ENCODE data around the gene GPR89A.
"Not testable (repeated sequence)": the region's sequence is repeated elsewhere in the genome, so short reads cannot be mapped to it uniquely, and the experiment has no call there.

Gene GPR89A

GRCh38 chr1:145601593-145601992, 6.2 kb upstream of the GPR89A start:
- no peak overlapping the region for H2AFZ ChIP-seq (ENCODE audit: low read length)
- no peaks in the 10 kb centered on the region for H3K9me3 ChIP-seq (ENCODE audit: insufficient read depth, low read depth, low read length)
- no peak overlapping the region for H3K4me2 ChIP-seq (ENCODE audit: low read depth, low read length, poor library complexity, severe bottlenecking)
- no peaks in the 10 kb centered on the region for H3K9me2 ChIP-seq (replicated peaks; ENCODE audit: low read depth, low read length)
- H3K4me3 ChIP-seq (ENCODE audit: low read length, poor library complexity, severe bottlenecking) = no peak overlapping the region
- H4K20me1 ChIP-seq (ENCODE audit: insufficient read depth, low read length, poor library complexity, severe bottlenecking) = no peaks in the 10 kb centered on the region
- no peaks in the 10 kb centered on the region for H3K4me1 ChIP-seq (ENCODE audit: insufficient read depth, low read length, poor library complexity, severe bottlenecking)
- no peaks in the 10 kb centered on the region for H3K27me3 ChIP-seq (ENCODE audit: insufficient read depth, low read length, poor library complexity, severe bottlenecking)
- no peaks in the 10 kb centered on the region for H3K36me3 ChIP-seq (ENCODE audit: insufficient read depth, low read length)
- no peak overlapping the region for H3K9ac ChIP-seq (ENCODE audit: low read depth, low read length, poor library complexity, severe bottlenecking)
- TF ChIP-seq CTCF (conservative IDR thresholded peaks at IDR 0.05; ENCODE audit: low read length) (no peak), EZH2phosphoT487 (IDR thresholded peaks at IDR 0.05; ENCODE audit: borderline replicate concordance) (no peak)
- no peaks in the 10 kb centered on the region for H3K79me2 ChIP-seq (ENCODE audit: insufficient read depth, low read length)
- H3F3A ChIP-seq (ENCODE audit: low read depth) = no peaks in the 10 kb centered on the region

DNA sequence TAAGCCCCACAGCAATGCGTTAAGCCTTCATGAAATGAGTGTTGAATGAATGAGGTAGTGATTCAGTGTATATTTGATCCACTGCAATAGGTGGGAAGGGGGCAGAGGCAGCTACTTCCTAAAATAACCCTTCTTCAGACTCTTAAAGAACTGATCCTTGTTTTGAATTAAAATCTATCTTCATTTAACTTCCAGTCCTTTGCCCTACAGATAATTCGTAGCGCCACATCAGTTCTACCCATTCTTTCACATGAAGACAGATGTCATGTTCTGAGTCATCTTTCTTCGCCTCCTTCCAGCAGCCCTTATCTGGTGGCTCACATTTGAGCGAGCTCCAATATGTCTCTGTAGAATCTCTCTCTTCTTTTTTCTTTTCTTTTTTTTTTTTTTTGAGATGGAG, 948 bp upstream of the GPR89A start:
- H3F3A ChIP-seq (ENCODE audit: low read depth); H3K27me3 ChIP-seq (ENCODE audit: insufficient read depth, low read length, poor library complexity, severe bottlenecking); H3K9me3 ChIP-seq (ENCODE audit: insufficient read depth, low read depth, low read length); H2AFZ ChIP-seq (ENCODE audit: low read length); H3K4me1 ChIP-seq (ENCODE audit: insufficient read depth, low read length, poor library complexity, severe bottlenecking); H3K4me2 ChIP-seq (ENCODE audit: low read depth, low read length, poor library complexity, severe bottlenecking); H3K4me3 ChIP-seq (ENCODE audit: low read length, poor library complexity, severe bottlenecking); H3K9ac ChIP-seq (ENCODE audit: low read depth, low read length, poor library complexity, severe bottlenecking); H3K9me2 ChIP-seq (replicated peaks; ENCODE audit: low read depth, low read length); H4K20me1 ChIP-seq (ENCODE audit: insufficient read depth, low read length, poor library complexity, severe bottlenecking); H3K36me3 ChIP-seq (ENCODE audit: insufficient read depth, low read length): not testable (repeated sequence)
- peaks cover 21% of the 10 kb centered on the region for H3K79me2 ChIP-seq (ENCODE audit: insufficient read depth, low read length)

- H3K9me3 ChIP-seq (ENCODE audit: insufficient read depth, low read depth, low read length); H3K4me3 ChIP-seq (ENCODE audit: low read length, poor library complexity, severe bottlenecking): not testable (repeated sequence)
These were observed 499 bp upstream of the GPR89A start for GRCh38 chr1:145607289-145607688.

DNA sequence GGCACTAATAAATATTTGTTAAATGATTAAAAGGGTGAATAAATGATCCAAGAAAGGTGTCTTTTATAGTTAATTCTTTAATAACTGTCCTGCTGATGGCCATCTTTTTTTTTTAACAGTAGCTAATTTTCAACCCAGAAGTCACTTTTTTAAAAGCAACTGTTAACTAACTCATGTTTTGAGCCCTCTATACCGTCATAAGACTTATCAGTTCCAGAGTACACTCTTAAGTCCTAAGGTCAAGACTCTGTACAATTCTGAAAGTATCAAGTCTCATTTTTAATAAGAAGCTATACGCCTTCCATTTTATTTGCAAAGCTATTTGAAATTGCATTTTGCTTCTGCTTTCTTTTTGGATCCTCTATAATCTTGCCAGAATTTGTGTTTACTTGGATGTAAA, 3.0 kb downstream of the GPR89A start:
- not testable (repeated sequence) for H3K9me2 ChIP-seq (replicated peaks; ENCODE audit: low read depth, low read length); H2AFZ ChIP-seq (ENCODE audit: low read length); H3F3A ChIP-seq (ENCODE audit: low read depth); H3K4me1 ChIP-seq (ENCODE audit: insufficient read depth, low read length, poor library complexity, severe bottlenecking); H3K27me3 ChIP-seq (ENCODE audit: insufficient read depth, low read length, poor library complexity, severe bottlenecking); H3K36me3 ChIP-seq (ENCODE audit: insufficient read depth, low read length); H3K9me3 ChIP-seq (ENCODE audit: insufficient read depth, low read depth, low read length); H4K20me1 ChIP-seq (ENCODE audit: insufficient read depth, low read length, poor library complexity, severe bottlenecking)
- peaks cover 21% of the 10 kb centered on the region for H3K79me2 ChIP-seq (ENCODE audit: insufficient read depth, low read length)
- peak overlapping the region; percentile 46 for H3K9ac ChIP-seq (ENCODE audit: low read depth, low read length, poor library complexity, severe bottlenecking)
- H3K4me3 ChIP-seq (ENCODE audit: low read length, poor library complexity, severe bottlenecking) = peak overlapping the region; percentile 36
- peak overlapping the region; percentile 80 for H3K4me2 ChIP-seq (ENCODE audit: low read depth, low read length, poor library complexity, severe bottlenecking)

More at GRCh38 chr1:145607289-145607688, 499 bp upstream of the GPR89A start:
- not testable (repeated sequence) for H3K9me2 ChIP-seq (replicated peaks; ENCODE audit: low read depth, low read length); H4K20me1 ChIP-seq (ENCODE audit: insufficient read depth, low read length, poor library complexity, severe bottlenecking); H3K27me3 ChIP-seq (ENCODE audit: insufficient read depth, low read length, poor library complexity, severe bottlenecking); H3K4me2 ChIP-seq (ENCODE audit: low read depth, low read length, poor library complexity, severe bottlenecking); H3K9ac ChIP-seq (ENCODE audit: low read depth, low read length, poor library complexity, severe bottlenecking); H3K4me1 ChIP-seq (ENCODE audit: insufficient read depth, low read length, poor library complexity, severe bottlenecking); H3F3A ChIP-seq (ENCODE audit: low read depth); H3K36me3 ChIP-seq (ENCODE audit: insufficient read depth, low read length); H2AFZ ChIP-seq (ENCODE audit: low read length)
- peaks cover 21% of the 10 kb centered on the region for H3K79me2 ChIP-seq (ENCODE audit: insufficient read depth, low read length)

GRCh38 chr1:145620073-145620472, 12.3 kb downstream of the GPR89A start:
- H3K9me3 ChIP-seq (ENCODE audit: insufficient read depth, low read depth, low read length); H3K4me3 ChIP-seq (ENCODE audit: low read length, poor library complexity, severe bottlenecking); H3K9ac ChIP-seq (ENCODE audit: low read depth, low read length, poor library complexity, severe bottlenecking); H3K4me2 ChIP-seq (ENCODE audit: low read depth, low read length, poor library complexity, severe bottlenecking); H3K27me3 ChIP-seq (ENCODE audit: insufficient read depth, low read length, poor library complexity, severe bottlenecking); H3F3A ChIP-seq (ENCODE audit: low read depth); H4K20me1 ChIP-seq (ENCODE audit: insufficient read depth, low read length, poor library complexity, severe bottlenecking); H3K4me1 ChIP-seq (ENCODE audit: insufficient read depth, low read length, poor library complexity, severe bottlenecking); H3K36me3 ChIP-seq (ENCODE audit: insufficient read depth, low read length); H3K79me2 ChIP-seq (ENCODE audit: insufficient read depth, low read length); H3K9me2 ChIP-seq (replicated peaks; ENCODE audit: low read depth, low read length); H2AFZ ChIP-seq (ENCODE audit: low read length): not testable (repeated sequence)

GRCh38 chr1:145622177-145622576, 14.4 kb downstream of the GPR89A start:
- H3K4me2 ChIP-seq (ENCODE audit: low read depth, low read length, poor library complexity, severe bottlenecking); H3K9ac ChIP-seq (ENCODE audit: low read depth, low read length, poor library complexity, severe bottlenecking): not testable (repeated sequence)

GRCh38 chr1:145636237-145636636, 28.4 kb downstream of the GPR89A start:
- H3K9ac ChIP-seq (ENCODE audit: low read depth, low read length, poor library complexity, severe bottlenecking); H2AFZ ChIP-seq (ENCODE audit: low read length); H3K9me2 ChIP-seq (replicated peaks; ENCODE audit: low read depth, low read length); H3K79me2 ChIP-seq (ENCODE audit: insufficient read depth, low read length); H3K4me3 ChIP-seq (ENCODE audit: low read length, poor library complexity, severe bottlenecking); H3K27me3 ChIP-seq (ENCODE audit: insufficient read depth, low read length, poor library complexity, severe bottlenecking); H3K9me3 ChIP-seq (ENCODE audit: insufficient read depth, low read depth, low read length); H4K20me1 ChIP-seq (ENCODE audit: insufficient read depth, low read length, poor library complexity, severe bottlenecking); H3K4me1 ChIP-seq (ENCODE audit: insufficient read depth, low read length, poor library complexity, severe bottlenecking); H3F3A ChIP-seq (ENCODE audit: low read depth); H3K36me3 ChIP-seq (ENCODE audit: insufficient read depth, low read length); H3K4me2 ChIP-seq (ENCODE audit: low read depth, low read length, poor library complexity, severe bottlenecking): not testable (repeated sequence)

More at GRCh38 chr1:145622177-145622576, 14.4 kb downstream of the GPR89A start:
- H2AFZ ChIP-seq (ENCODE audit: low read length); H3K9me2 ChIP-seq (replicated peaks; ENCODE audit: low read depth, low read length); H3K36me3 ChIP-seq (ENCODE audit: insufficient read depth, low read length); H3K79me2 ChIP-seq (ENCODE audit: insufficient read depth, low read length); H3F3A ChIP-seq (ENCODE audit: low read depth); H4K20me1 ChIP-seq (ENCODE audit: insufficient read depth, low read length, poor library complexity, severe bottlenecking); H3K4me3 ChIP-seq (ENCODE audit: low read length, poor library complexity, severe bottlenecking); H3K9me3 ChIP-seq (ENCODE audit: insufficient read depth, low read depth, low read length); H3K27me3 ChIP-seq (ENCODE audit: insufficient read depth, low read length, poor library complexity, severe bottlenecking); H3K4me1 ChIP-seq (ENCODE audit: insufficient read depth, low read length, poor library complexity, severe bottlenecking): not testable (repeated sequence)
